DMS114 treated with DMSO at 0.1 percent for 48 hours (cell line): ENCODE results near the gene ENPP3.

ENCODE experiments used
- DNase-seq: peaks from one replicate; lab custom pipeline; 2025; ENCODE audit not compliant: unreplicated experiment; lab: John Stamatoyannopoulos, UW

Gene ENPP3

DNA sequence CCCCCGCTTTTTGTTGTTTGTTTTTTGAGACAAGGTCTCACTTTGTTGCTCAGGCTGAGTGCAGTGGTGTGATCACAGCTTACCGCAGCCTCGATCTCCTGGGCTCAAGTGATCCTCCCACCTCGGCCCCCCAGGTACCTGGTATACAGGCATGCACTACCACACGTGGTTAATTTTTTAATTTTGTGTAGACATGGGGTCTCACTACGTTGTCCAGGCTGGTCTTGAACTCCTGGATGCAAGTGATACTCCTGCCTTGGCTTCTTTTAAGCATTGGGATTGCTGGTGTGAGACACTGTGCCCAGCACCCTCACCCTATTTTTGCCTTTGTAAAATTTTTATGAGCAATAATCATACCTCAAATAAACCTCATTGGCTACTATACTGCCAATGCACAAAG lies 5.5 kb downstream of the ENPP3 start:
- DNase-seq: no peak

DNA sequence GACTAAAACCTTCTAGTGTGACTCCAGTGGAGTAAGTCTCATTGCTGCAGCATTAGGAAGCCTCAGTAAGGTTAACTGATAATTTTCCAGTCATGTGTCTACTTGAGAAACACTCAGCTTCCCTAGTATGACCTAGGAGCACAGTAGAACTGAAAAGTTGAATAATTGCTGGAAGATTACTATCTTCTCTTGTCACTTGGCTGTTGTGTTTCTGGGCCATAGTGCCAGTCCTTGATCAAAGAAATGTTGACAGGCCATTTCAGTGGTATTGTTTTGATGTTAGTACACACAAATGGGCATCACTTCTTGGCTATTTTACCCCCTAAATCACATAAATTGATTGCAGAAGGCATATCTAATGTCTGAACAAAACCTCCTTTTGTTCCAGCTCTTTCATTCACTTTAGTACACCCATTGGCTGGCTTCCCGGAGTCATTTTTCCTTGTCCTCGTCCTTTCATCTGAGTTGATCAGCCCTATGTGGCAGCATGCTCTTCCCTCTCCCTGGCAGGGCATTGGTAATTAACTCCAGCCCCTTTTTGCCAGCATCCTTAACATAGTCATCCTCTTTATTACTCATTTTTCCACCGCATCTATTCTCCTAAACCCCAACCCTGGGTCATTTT lies 6.0 kb downstream of the ENPP3 start:
- DNase-seq: no peak

- DNase-seq: no peak
Observed at GRCh38 chr6:131643855-131644460, 6.9 kb downstream of the ENPP3 start.

- DNase-seq: no peak
Observed at GRCh38 chr6:131644921-131645320, 7.8 kb downstream of the ENPP3 start.

DNA sequence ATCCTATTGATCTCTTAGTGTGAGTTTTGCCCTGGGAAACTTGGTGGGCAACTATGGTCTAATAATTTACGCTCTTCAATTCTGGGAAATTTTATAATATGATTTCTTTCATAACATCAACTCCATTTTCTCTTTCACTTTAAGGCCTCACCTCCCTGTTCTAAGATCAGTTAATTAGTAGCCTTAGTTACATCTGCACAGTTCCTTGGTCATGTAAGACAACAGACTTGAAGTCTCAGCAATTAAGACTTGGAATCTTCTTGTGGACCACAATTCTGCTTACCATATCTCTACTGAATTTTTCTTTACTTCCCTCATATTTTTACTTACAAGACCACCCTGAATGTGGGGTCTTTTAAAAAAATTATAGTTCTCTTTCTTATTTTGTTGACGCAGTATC lies 8.7 kb downstream of the ENPP3 start:
- DNase-seq: no peak

- DNase-seq: no peak
Observed at GRCh38 chr6:131646249-131646670, 9.2 kb downstream of the ENPP3 start.

DNA sequence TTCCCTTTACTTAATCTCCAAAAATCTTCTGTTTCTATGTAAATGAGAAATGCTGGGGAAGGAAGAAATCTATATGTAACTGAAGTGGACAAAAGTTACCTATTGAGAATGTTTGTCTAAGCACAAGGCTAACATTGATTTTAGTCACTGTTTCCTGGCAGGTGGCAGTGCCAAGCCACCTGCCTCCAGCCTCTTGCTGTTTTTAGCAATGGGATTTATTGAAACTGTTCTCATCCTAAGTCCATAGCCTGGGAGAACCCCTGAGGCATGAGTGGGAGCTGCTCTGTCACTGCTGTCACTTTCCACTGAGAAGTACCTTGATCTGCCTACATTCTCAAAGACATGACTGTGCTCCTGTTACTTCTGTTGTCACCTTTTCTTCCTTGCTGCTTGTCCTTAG lies 14.7 kb downstream of the ENPP3 start:
- DNase-seq: no peak

DNA sequence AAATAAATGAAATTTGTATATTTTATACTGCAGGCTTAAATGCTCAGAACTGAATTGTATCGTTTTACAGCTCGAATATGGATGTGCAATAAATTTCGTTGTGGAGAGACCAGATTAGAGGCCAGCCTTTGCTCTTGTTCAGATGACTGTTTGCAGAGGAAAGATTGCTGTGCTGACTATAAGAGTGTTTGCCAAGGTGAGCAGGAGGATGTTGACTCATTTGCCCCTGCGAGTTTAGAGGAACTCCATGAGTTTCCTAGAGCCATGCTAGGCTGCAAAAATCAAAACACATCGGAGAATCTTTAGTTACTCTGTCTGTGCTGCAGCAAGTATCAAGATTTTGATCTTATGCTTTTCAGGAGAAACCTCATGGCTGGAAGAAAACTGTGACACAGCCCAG lies 15.4 kb downstream of the ENPP3 start:
- DNase-seq: no peak

GRCh38 chr6:131654326-131654725 lies 17.2 kb downstream of the ENPP3 start:
- no peak for DNase-seq

GRCh38 chr6:131655387-131655786 lies 18.3 kb downstream of the ENPP3 start:
- no peak for DNase-seq

DNA sequence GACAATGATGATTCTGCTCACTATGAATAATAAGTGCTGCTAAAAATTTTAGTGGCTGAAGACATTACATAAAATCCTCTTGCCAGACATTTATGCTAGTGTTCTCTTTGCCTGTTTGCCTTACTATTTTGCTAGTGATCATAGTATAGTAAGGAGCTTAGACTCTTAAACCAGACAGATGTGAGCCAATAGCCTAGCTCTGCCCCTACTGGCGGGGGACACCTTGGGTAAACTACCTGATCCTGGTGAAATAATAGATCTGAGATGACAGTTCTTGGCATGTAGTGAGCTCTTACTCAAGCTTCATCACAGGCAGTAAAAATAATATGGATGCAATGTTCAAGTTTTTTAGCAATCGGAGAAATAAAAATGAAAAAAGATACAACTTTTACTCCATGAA lies 18.8 kb downstream of the ENPP3 start:
- no peak for DNase-seq

GRCh38 chr6:131656667-131657066 lies 19.6 kb downstream of the ENPP3 start:
- no peak for DNase-seq

- no peak for DNase-seq
Observed at GRCh38 chr6:131657222-131657621, 20.1 kb downstream of the ENPP3 start.

- DNase-seq: no peak
Observed at GRCh38 chr6:131657630-131658111, 20.6 kb downstream of the ENPP3 start.

DNA sequence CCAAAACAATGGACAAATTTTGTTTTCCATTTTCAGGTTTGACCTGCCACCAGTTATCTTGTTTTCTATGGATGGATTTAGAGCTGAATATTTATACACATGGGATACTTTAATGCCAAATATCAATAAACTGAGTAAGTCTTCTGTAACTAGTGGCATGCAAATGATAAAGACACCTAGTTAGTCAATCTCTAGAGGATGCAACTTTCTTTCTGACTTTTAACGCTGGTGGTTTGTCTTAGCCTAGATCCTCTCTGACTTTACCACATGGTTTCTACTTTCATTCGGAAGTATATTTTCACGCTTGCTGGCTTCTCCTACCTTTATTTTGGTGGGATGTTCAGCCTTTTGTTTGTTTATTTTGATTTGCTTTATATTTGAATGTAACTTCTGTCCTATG lies 21.2 kb downstream of the ENPP3 start:
- no peak for DNase-seq

GRCh38 chr6:131660195-131660594 lies 23.1 kb downstream of the ENPP3 start:
- no peak for DNase-seq

GRCh38 chr6:131663578-131664165 lies 26.6 kb downstream of the ENPP3 start:
- DNase-seq: no peak

DNA sequence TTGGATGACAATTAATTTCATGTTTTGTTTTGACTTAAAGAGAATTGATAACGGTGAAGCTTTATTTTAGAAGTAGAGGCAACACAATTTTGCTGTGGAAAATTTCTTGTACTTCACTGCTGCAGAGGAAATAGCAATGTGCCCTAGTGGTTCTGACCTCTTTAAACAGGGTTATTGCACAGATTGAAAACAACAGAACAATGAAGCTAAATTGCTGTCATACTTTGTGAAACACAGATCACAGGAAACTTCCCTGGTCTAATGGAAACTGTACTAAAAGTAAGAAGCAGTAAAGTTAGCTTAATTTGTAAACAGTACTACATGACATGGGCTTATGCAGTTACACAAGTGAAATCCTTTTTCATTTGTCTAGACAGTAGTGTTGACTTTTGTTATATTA lies 32.8 kb downstream of the ENPP3 start:
- no peak for DNase-seq

DNA sequence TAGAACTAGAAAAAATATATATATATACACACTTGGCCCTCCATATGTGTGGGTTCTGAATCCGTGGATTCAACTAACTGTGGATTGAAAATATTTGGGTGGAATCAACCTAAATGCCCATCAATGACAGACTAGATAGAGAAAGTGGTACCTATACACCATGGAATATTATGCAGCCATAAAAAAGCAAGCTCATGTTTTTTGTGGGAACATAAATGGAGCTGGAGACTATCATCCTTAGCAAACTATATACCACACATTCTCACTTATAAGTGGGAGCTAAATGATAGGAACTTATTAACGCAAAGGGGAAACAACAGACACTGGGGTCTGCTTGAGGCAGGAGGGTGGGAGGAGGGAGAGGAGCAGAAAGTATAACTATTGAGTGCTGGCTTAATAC lies 36.1 kb downstream of the ENPP3 start:
- no peak for DNase-seq

GRCh38 chr6:131678442-131678841 lies 41.3 kb downstream of the ENPP3 start:
- DNase-seq: no peak

- no peak for DNase-seq
Observed at GRCh38 chr6:131680868-131681267, 43.8 kb downstream of the ENPP3 start.

GRCh38 chr6:131681585-131681984 lies 44.5 kb downstream of the ENPP3 start:
- DNase-seq: no peak

DNA sequence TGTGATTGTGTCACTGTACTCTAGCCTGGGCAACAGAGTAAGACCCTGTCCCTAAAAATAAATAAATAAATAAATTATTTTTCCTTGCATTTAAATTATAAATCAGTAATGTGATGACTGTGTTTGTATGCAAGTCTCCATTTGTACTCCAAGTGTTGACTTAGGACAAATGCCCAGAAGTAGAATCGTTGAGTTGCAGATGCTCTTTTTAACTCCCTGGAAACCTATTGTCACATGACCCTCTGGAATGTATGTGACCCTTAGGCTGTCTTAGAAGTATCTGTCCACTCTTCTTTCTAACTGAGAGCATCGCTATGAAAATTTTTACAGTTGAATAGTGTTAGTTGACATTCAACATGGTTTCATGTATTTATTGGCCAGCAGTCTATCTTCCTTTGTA lies 45.3 kb downstream of the ENPP3 start:
- no peak for DNase-seq
